ENCODE measurements around the gene FSD1.

GRCh38 chr19:4266253-4267000 is 38.0 kb upstream of the FSD1 start:
- TF ChIP-seq EZH2 (IDR thresholded peaks at IDR 0.05; ENCODE audit: low read depth) (no peak), CTCF (conservative IDR thresholded peaks at IDR 0.05) (no peak)

Measured in PC-9 (cell line).